Brain microvascular endothelial cell (primary cell): ENCODE measurements around the gene FAM228B.
"Not testable (repeated sequence)": the region's sequence is repeated elsewhere in the genome, so short reads cannot be mapped to it uniquely, and the experiment has no call there.

Experiments used
- DNase-seq: peaks from one replicate; pipeline ENCODE4 v3.0.0-alpha.2; 2020
- H3K27ac ChIP-seq: fragments of 250-450 bp; sonication (Bioruptor Pico); 2 replicates; pipeline ENCODE4 v1.5.1; 2020; ENCODE audit warnings: mild to moderate bottlenecking, moderate library complexity
- H3K27me3 ChIP-seq: fragments of 250-450 bp; sonication (Bioruptor Pico); replicated peaks from 2 replicates; pipeline ENCODE4 v1.5.1; 2020; ENCODE audit warnings: mild to moderate bottlenecking
- H3K36me3 ChIP-seq: fragments of 250-450 bp; sonication (Bioruptor Pico); replicated peaks from 2 replicates; pipeline ENCODE4 v1.5.1; 2020; ENCODE audit warnings: mild to moderate bottlenecking
- H3K4me3 ChIP-seq: 2 replicates; pipeline ENCODE4 v1.5.1; 2011; ENCODE audit warnings: low read depth, mild to moderate bottlenecking, control low read depth, low read length, moderate library complexity
- in situ Hi-C: cut with HindIII; loops from 2 replicates; pipeline ENCODE4 v1.10.0; 2017; ENCODE audit warnings: low sequenced_read_pairs, low pct_ligation_motif_present
- TF ChIP-seq, protein P1 (sequence below): IDR thresholded peaks from 2 replicates; pipeline ENCODE4 v1.5.1; 2011; ENCODE audit warnings: low read depth, mild to moderate bottlenecking, moderate library complexity, low read length, control low read depth, inconsistent platforms; ENCODE audit errors: missing control alignments

Gene FAM228B

DNA sequence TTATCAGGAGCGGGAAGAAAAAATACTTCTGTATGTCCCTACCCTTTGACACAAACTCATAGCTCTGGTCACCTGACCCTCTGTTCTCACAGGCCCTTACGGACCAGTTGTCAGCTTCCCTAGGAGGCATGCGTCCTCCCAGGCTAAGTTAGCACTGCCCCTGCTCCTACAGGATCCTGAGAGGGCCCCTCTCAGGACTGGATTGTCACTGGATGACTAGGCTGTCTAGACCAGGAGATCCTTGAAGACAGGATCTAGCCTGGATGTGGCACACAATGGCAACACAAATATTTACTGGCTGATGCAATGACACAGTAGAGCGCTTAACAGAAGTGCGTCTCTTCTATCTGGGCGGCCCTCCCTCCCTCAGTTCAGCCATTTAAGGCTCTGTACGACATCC, 59.2 kb downstream of the FAM228B start:
- H3K27ac ChIP-seq, result no peak overlapping the region
- H3K4me3 ChIP-seq, result no peak overlapping the region
- H3K27me3 ChIP-seq, result no peaks in the 10 kb centered on the region
- in situ Hi-C loops, result no loop called here
- TF ChIP-seq, protein P1, sequence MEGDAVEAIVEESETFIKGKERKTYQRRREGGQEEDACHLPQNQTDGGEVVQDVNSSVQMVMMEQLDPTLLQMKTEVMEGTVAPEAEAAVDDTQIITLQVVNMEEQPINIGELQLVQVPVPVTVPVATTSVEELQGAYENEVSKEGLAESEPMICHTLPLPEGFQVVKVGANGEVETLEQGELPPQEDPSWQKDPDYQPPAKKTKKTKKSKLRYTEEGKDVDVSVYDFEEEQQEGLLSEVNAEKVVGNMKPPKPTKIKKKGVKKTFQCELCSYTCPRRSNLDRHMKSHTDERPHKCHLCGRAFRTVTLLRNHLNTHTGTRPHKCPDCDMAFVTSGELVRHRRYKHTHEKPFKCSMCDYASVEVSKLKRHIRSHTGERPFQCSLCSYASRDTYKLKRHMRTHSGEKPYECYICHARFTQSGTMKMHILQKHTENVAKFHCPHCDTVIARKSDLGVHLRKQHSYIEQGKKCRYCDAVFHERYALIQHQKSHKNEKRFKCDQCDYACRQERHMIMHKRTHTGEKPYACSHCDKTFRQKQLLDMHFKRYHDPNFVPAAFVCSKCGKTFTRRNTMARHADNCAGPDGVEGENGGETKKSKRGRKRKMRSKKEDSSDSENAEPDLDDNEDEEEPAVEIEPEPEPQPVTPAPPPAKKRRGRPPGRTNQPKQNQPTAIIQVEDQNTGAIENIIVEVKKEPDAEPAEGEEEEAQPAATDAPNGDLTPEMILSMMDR, result no peak
- DNase-seq, result no peak
- no peaks in the 10 kb centered on the region for H3K36me3 ChIP-seq

DNA sequence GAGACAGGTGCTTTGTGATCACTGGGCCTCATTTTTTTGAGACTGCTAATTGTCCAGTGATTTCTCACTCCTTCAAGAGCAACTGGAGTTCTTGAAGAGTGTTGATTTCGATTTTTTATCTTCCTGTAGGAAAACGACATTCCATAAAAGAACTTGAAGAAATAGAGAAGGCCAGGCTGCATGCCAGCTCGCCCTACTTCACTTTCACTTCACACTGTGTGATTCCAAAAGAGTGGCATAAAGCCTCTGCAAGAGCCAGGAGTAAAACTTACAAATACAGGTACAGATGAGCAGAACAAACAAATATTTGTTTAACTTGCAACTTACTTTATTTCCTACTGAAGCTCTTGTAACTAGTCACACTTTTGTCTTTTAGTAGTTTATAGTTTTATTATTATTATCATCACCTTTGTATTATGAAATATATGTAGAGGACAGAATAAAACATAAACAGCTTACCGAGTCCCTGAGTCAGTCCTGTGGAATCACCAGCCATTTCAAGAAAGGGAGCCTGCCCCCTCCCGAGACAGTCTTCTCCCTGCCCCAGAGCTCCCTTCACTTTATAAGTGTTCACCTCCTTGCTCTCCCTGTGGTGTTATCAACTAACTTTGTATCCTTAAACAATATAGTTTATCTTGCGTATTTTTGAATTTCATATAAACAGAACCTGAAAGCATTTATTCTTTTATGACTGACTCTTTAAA, 60.2 kb downstream of the FAM228B start:
- Histone ChIP-seq H3K27ac (no peak overlapping the region), H3K36me3 (no peaks in the 10 kb centered on the region), H3K27me3 (no peaks in the 10 kb centered on the region), H3K4me3 (no peak overlapping the region)
- DNase-seq, result no peak
- TF ChIP-seq, protein P1, result no peak
- in situ Hi-C loops, result no loop called here

DNA sequence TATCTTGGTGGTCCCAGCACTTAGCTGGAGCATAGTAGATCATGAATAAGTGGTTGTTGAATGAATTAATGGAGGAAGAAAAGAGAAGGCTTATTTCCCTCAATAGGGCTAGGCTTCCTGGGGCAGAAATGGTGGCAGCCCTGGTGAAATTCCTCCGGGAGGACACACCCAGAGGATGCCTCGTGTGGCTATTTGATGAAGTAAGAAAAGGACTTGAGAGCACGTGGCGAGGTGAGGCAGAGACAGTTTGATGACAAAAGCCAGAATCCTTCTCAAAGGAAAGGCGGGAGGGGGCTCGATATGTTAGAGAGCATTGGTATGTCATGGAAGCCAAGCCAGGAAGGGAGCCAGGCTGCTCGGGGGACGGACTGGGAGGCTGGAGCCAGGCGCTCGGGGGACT, 66.3 kb downstream of the FAM228B start:
- Histone ChIP-seq H3K4me3 (no peak overlapping the region), H3K36me3 (no peaks in the 10 kb centered on the region), H3K27ac (no peak overlapping the region), H3K27me3 (no peaks in the 10 kb centered on the region)
- TF ChIP-seq, protein P1, result no peak
- in situ Hi-C loops, result no loop called here
- DNase-seq, result no peak

DNA sequence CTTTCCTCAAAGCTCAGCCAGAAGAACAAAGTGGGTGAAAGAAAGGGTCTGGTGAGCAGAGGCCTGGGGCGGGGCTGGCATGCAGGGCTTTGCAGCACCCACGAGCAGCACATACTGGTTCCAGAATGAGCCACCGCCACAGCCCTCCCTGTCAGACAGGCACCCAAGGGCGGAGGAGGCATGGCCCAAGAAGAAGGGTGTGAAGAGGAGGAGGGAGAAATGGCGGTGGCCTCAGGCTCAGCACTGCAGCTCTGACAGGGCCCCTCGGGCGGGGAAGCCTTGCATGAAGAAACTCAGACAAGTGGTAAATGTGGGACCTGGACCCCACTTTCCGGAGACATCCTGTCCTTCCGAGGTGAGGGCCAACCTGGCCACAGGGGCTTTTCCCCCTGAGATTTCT, 67.2 kb downstream of the FAM228B start:
- TF ChIP-seq, protein P1, result no peak
- in situ Hi-C loops, result no loop called here
- no peak for DNase-seq
- Histone ChIP-seq H3K4me3 (no peak overlapping the region), H3K36me3 (no peaks in the 10 kb centered on the region), H3K27ac (no peak overlapping the region), H3K27me3 (no peaks in the 10 kb centered on the region)

DNA sequence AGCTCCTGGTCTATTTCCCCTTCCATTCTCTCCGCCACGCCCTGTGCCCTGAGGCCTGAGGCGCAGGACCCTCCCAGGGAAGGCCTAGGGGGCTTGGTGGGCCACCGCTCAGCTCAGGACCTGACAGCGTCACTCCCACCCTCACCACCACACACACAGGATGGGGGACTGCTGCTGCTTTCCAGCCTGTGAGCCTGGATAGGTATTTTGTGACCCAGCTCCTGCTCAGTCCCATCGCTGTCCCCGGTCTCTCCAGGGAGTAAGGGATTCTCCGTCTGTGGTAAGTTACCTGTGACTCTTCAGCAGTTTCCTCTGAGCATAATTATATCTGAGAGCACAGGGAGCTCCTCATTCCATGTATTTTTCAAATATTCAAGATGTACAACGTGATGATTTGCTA, 67.9 kb downstream of the FAM228B start:
- TF ChIP-seq, protein P1, result no peak
- no peaks in the 10 kb centered on the region for H3K36me3 ChIP-seq
- H3K27me3 ChIP-seq, result no peaks in the 10 kb centered on the region
- no peak for DNase-seq
- no peak overlapping the region for H3K27ac ChIP-seq
- in situ Hi-C loops, result no loop called here
- H3K4me3 ChIP-seq, result no peak overlapping the region

DNA sequence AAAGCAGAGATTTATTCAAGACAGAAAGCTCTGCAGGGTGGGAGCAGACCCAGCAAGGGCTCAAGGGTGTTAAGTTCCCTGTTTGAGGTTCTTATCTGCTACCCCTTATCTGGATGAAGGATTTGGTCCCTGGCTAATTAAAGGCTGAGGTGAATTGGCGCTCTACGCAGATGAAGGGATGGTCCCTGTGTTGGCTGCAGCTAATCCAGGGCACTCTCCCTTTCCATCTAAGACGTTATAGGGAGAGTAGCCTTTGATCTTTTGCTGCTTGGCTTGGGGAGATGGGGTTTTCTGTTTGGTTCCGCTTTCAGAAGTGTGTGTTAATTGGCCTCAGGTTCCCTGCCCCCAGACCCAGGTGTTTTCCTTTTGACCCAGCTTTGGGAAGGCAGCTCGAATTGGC, 68.6 kb downstream of the FAM228B start:
- DNase-seq, result no peak
- Histone ChIP-seq H3K27me3 (no peaks in the 10 kb centered on the region), H3K4me3 (no peak overlapping the region), H3K36me3 (no peaks in the 10 kb centered on the region), H3K27ac (no peak overlapping the region)
- in situ Hi-C loops, result no loop called here
- TF ChIP-seq, protein P1, result no peak

DNA sequence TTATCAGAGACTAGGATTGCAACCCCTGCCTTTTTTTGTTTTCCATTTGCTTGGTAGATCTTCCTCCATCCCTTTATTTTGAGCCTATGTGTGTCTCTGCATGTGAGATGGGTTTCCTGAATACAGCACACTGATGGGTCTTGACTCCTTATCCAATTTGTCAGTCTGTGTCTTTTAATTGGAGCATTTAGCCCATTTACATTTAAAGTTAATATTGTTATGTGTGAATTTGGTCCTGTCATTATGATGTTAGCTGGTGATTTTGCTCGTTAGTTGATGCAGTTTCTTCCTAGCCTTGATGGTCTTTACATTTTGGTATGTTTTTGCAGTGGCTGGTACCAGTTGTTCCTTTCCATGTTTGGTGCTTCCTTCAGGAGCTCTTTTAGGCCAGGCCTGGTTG, 73.9 kb downstream of the FAM228B start:
- DNase-seq, H3K27ac ChIP-seq, in situ Hi-C loops, H3K27me3 ChIP-seq, H3K4me3 ChIP-seq, H3K36me3 ChIP-seq: not testable (repeated sequence)
